Fibroblast of pulmonary artery (primary cell): ENCODE results near the gene CRYBA4.

Experiments
- DNase-seq: peaks from one replicate; pipeline ENCODE4 v3.0.0-alpha.2; 2010; ENCODE audit warnings: low read depth
- H3K4me3 ChIP-seq: replicated peaks from 2 replicates; pipeline ENCODE4 v1.5.1; 2011; ENCODE audit warnings: low read depth, mild to moderate bottlenecking, control low read depth, low read length, moderate library complexity
- TF ChIP-seq, protein P1 (sequence below): IDR thresholded peaks from 2 replicates; pipeline ENCODE4 v1.5.1; 2011; ENCODE audit warnings: mild to moderate bottlenecking, control low read depth, low read length, inconsistent platforms; ENCODE audit errors: missing control alignments

The CRYBA4 gene

DNA sequence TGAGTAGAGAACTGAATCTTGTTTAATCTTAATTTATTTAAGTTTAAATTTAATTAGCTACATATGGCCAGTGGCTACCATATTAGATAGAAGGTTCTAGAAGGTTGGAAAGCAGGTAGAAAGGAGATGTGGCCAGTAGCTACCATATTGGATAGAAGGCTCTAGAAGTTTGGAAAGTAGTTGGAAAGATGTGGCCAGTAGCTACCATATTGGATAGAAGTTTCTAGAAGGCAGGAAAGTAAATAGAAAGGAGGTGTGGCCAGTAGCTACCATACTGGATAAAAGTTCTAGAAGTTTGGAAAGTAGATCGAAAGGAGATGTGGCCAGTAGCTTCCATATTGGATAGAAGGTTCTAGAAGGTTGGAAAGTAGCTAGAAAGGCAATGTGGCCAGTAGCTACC lies 2.2 kb downstream of the CRYBA4 start:
- no peak overlapping the region for H3K4me3 ChIP-seq
- TF ChIP-seq, protein P1, sequence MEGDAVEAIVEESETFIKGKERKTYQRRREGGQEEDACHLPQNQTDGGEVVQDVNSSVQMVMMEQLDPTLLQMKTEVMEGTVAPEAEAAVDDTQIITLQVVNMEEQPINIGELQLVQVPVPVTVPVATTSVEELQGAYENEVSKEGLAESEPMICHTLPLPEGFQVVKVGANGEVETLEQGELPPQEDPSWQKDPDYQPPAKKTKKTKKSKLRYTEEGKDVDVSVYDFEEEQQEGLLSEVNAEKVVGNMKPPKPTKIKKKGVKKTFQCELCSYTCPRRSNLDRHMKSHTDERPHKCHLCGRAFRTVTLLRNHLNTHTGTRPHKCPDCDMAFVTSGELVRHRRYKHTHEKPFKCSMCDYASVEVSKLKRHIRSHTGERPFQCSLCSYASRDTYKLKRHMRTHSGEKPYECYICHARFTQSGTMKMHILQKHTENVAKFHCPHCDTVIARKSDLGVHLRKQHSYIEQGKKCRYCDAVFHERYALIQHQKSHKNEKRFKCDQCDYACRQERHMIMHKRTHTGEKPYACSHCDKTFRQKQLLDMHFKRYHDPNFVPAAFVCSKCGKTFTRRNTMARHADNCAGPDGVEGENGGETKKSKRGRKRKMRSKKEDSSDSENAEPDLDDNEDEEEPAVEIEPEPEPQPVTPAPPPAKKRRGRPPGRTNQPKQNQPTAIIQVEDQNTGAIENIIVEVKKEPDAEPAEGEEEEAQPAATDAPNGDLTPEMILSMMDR, result no peak
- no peak for DNase-seq

DNA sequence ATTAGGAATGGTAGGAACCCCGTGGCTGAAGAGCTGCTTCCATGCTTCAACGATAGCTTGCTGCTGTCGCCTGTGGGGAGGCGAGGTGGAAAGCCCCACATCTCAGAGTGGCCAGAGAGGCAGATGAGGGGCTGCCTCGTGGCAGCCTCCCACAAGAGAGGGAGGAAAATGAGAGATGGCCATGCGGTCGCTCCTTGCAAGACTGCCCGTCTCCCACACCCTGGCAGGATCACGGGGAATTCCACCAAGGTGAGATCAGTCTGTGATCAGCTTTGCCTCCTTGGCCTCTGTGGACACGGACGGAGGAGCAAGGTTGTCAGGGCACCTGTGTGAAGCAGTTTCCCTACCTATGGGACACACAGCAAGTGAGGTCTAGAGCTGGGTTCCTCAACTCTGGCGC lies 3.0 kb downstream of the CRYBA4 start:
- no peak for DNase-seq
- TF ChIP-seq, protein P1, result no peak
- no peak overlapping the region for H3K4me3 ChIP-seq

DNA sequence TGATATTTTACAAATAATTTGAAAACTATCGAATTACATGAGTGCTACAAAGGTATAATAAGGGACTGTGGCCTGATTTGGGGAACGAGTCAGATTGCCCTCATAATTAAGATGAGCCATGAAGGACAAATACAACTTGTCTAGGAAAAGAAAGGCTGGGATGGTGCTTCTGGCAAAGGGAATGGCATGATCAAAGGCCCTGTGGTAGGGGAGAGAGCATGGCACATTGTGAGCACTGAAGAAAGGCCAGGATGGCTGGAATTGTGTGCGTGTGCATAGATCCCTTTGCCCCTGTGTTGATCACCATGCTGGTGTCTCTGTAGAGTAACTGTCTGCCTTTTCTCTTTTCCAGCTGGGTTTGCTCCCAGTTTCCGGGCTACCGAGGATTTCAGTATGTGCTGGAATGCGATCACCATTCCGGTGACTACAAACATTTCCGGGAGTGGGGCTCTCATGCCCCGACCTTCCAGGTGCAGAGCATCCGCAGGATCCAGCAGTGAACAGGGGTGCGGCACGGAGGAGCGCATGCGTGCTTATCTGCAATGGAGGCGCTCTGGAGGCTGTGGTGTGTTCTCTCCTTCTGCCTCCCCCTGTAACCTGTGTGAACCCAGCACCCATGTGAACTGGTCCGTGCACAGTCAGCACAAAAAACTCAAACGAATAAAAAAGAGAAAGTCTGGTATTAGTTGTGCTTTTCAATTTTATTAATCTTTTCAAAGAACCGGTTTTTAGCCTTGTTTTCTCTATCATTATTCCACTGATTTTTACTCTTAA lies 8.4 kb downstream of the CRYBA4 start:
- no peak for DNase-seq
- no peak overlapping the region for H3K4me3 ChIP-seq
- TF ChIP-seq, protein P1, result no peak

- DNase-seq, result no peak
- TF ChIP-seq, protein P1, result no peak
- H3K4me3 ChIP-seq, result no peak overlapping the region
Observed at GRCh38 chr22:26631282-26631681, 9.5 kb downstream of the CRYBA4 start.

DNA sequence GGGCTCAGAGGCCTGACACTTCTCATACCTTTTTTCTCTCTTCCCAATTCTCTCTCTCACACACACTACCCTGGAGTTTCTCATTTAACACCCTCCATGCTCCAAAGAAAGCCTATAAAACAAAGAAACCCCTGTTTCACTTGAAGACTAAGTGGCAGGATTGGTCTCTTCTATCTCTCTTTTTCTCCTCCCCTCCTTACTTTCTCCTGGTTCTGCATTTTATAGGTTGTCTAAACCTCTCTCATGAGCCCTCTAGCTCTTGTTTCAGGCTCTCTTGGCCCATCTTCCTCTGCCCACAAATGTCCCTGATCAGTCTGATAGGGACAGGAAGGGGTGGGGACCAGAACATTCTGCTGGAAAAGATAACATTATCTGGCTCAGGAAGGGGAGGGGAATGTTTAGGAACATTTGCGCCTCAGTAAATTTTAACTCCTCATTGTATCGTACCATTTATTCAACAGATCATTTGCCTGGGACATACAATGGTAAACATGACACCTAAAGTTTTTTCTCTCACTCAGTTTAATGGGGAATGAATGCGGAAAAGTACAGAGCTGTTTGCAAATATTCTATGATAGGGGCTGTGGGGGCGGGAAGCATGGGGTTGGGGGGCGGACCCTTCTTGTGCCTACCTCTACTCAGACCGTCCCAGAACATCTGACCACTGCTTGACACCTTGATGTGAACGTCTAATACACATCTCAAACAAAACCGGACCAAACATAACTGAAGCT lies 10.8 kb downstream of the CRYBA4 start:
- TF ChIP-seq, protein P1, result no peak
- H3K4me3 ChIP-seq, result no peak overlapping the region
- peak; percentile 31 for DNase-seq

DNA sequence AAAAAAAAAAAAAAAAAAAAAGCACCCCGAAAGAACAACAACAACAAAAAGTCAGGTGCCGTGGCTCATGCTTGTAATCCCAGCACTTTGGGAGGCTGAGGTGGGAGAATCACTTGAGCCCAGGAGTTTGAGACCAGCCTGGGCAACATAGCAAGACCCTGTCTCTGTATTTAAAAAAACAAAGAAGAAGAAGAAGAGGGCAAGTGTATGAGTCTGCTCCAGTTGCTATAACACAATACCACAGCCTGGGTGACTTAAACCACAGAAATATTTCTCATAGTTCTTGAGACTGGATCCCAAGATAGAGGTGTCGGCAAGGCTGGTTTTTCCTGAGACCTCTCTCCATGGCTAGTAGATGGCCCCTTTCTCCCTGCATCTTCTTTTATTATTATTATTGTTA lies 12.4 kb downstream of the CRYBA4 start:
- TF ChIP-seq, protein P1, result no peak
- H3K4me3 ChIP-seq, result no peak overlapping the region
- no peak for DNase-seq
